Prostate gland (tissue), 2 donors: Measurements from ENCODE around the gene SLC38A1. TPM values are rescaled to one million over a fixed set of nuclear protein-coding genes. Genes with fewer than 3 reads are reported as not detected.
"Not testable (repeated sequence)": the region's sequence is repeated elsewhere in the genome, so short reads cannot be mapped to it uniquely, and the experiment has no call there.

ENCODE experiments used
- DNase-seq: peaks from one replicate; pipeline ENCODE4 v3.0.0-alpha.2; 2019; ENCODE audit warnings: low spot score
- H3K27ac ChIP-seq, 2 donors: fragments of 200-600 bp; sonication (generic); 2 replicates each; pipeline ENCODE4 v1.5.1; 2017 to 2019
- H3K27me3 ChIP-seq: fragments of 200-600 bp; sonication (generic); replicated peaks from 2 replicates; pipeline ENCODE4 v1.5.1; 2019; ENCODE audit not compliant: insufficient read depth
- H3K36me3 ChIP-seq, 2 donors: fragments of 200-600 bp; sonication (generic); 1 replicate in 1 of 2; 2 replicates in 1 of 2; pipeline versions ENCODE4 v1.5.1 to v1.8.1; 2017 to 2019
- H3K4me1 ChIP-seq: fragments of 200-600 bp; sonication (generic); replicated peaks from 2 replicates; pipeline ENCODE4 v1.5.1; 2019
- H3K4me3 ChIP-seq, 2 donors: fragments of 200-600 bp; sonication (generic); 2 replicates each; pipeline ENCODE4 v1.5.1; 2017 to 2019
- H3K9me3 ChIP-seq: fragments of 200-600 bp; sonication (generic); 2 replicates; pipeline ENCODE4 v1.5.1; 2017
- POLR2A ChIP-seq: fragments of 450-650 bp; IDR thresholded peaks from one replicate; pipeline ENCODE4 v1.6.1; 2016; ENCODE audit warnings: antibody characterized with exemption, mild to moderate bottlenecking
- POLR2AphosphoS5 ChIP-seq: sonication (generic); formaldehyde crosslinking; IDR thresholded peaks from one replicate; pipeline ENCODE4 v1.6.1; 2017; ENCODE audit warnings: antibody characterized with exemption
- WGBS: methylation state at CpG from one replicate; pipeline ENCODE4 v1.1.5; 2018; 5-methylcytosine and 5-hydroxymethylcytosine counted together
- intact Hi-C: fragments of 100-400 bp; cut with DNase I; formaldehyde crosslinking; loops from one replicate; pipeline ENCODE4 v1.14.2; 2022
- total RNA-seq, 2 donors: library from RNA; depleted of rRNA; stranded (reverse); fragments of >200 nt; gene quantifications; one replicate each; pipeline ENCODE4 v1.1.0, GENCODE V29; 2016
- TF ChIP-seq, protein P1 (sequence below), 4 experiments: fragments of 200-600 bp in 2 of 4; fragments of 450-650 bp in 2 of 4; sonication (generic) in 2 of 4; IDR thresholded peaks; 1 replicate in 3 of 4; 2 replicates in 1 of 4; pipeline ENCODE4 v1.5.1; 2016 to 2019; ENCODE audit warnings: antibody characterized with exemption in 4 of 4, mild to moderate bottlenecking in 2 of 4, moderate library complexity in 2 of 4

Gene SLC38A1
- total RNA-seq, 2 donors from 2014 or later, result 24.1 to 45.1 TPM

DNA sequence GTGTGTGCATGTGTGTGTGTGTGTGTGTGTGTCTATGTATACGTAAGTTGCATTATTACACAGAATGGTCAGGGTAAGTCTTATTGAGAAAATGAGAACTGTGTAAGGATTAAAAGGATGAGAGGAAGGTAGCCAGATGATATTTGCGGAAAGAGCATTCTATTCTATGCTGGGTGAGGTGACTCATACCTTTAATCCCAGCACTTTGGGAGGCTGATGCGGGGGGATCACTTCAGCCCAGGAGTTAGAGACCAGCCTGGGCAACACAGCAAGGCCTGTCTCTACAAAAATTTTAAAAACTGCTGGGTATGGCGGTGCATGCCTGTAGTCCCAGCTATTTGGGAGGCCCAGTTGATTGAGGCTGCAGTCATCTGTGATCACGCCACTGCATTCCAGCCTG is 103.7 kb downstream of the SLC38A1 start:
- no peak overlapping the region for H3K4me3 ChIP-seq
- H3K27ac ChIP-seq, result no peak overlapping the region
- DNase-seq, result no peak
- no peaks in the 10 kb centered on the region for H3K36me3 ChIP-seq
- intact Hi-C loops, result no loop called here
- no peaks in the 10 kb centered on the region for H3K27me3 ChIP-seq
- no peaks in the 10 kb centered on the region for H3K4me1 ChIP-seq
- TF ChIP-seq POLR2A (no peak), POLR2AphosphoS5 (no peak)
- TF ChIP-seq, protein P1, sequence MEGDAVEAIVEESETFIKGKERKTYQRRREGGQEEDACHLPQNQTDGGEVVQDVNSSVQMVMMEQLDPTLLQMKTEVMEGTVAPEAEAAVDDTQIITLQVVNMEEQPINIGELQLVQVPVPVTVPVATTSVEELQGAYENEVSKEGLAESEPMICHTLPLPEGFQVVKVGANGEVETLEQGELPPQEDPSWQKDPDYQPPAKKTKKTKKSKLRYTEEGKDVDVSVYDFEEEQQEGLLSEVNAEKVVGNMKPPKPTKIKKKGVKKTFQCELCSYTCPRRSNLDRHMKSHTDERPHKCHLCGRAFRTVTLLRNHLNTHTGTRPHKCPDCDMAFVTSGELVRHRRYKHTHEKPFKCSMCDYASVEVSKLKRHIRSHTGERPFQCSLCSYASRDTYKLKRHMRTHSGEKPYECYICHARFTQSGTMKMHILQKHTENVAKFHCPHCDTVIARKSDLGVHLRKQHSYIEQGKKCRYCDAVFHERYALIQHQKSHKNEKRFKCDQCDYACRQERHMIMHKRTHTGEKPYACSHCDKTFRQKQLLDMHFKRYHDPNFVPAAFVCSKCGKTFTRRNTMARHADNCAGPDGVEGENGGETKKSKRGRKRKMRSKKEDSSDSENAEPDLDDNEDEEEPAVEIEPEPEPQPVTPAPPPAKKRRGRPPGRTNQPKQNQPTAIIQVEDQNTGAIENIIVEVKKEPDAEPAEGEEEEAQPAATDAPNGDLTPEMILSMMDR (IDR thresholded peaks at IDR 0.05), result no peak
- WGBS, result 92% methylated on average over 5 of the region's 5 CpGs
- H3K9me3 ChIP-seq, result no peaks in the 10 kb centered on the region

DNA sequence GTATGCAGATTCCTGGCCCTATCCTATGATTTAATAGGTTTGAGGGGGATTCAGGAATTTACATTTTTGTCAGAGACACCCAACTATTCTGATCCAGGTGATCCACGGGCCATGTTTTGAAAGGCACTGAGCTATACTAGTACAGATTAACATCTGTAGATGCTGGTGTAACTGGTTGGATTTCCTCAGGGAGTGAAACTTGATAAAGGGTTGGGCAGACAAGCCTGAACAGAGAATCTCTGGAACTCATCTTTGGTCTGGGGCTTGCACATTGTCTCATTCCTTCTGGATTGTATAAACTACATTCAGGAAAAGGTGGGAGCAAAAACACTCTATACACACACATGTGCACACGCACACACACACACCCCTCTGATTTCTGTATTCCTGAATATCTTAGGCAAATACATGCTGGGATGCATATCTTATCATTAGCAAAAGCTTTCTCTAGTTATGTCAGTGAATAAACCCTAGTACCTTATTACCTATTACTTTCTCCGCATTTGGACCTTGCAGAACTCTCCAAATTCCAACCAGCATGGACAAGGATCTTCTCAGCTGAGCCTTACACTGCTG is 104.6 kb downstream of the SLC38A1 start:
- no peaks in the 10 kb centered on the region for H3K9me3 ChIP-seq
- WGBS, result 38% methylated on average over 3 of the region's 3 CpGs
- H3K4me1 ChIP-seq, result no peaks in the 10 kb centered on the region
- no peak for DNase-seq
- H3K27ac ChIP-seq, result no peak overlapping the region
- TF ChIP-seq POLR2AphosphoS5, result no peak
- no peak for TF ChIP-seq POLR2A
- TF ChIP-seq, protein P1 (IDR thresholded peaks at IDR 0.05), result no peak
- H3K27me3 ChIP-seq, result no peaks in the 10 kb centered on the region
- no peaks in the 10 kb centered on the region for H3K36me3 ChIP-seq
- intact Hi-C loops, result no loop called here
- no peak overlapping the region for H3K4me3 ChIP-seq

DNA sequence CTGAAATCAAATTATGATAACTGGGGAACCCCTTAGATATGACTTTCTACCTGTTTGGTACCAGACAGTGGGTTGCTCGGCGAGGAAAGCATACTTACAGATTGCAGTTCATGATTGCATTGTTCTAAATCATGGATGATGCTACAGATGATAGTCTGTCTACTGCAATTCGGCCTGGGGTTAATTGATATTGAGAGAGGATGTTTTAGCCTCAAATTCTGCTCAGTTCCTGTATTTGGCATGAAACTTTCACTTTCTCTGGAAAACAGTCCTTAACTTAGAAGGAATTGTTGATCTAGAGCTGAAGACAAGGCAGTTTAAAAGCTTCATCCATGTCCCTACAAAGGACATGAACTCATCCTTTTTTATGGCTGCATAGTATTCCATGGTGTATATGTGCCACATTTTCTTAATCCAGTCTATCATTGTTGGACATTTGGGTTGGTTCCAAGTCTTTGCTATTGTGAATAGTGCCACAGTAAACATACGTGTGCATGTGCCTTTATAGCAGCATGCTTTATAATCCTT is 106.2 kb downstream of the SLC38A1 start:
- H3K36me3 ChIP-seq, H3K27me3 ChIP-seq, intact Hi-C loops, H3K27ac ChIP-seq, H3K9me3 ChIP-seq, H3K4me3 ChIP-seq, H3K4me1 ChIP-seq, DNase-seq: not testable (repeated sequence)
- 99% methylated on average over 3 of the region's 4 CpGs for WGBS

DNA sequence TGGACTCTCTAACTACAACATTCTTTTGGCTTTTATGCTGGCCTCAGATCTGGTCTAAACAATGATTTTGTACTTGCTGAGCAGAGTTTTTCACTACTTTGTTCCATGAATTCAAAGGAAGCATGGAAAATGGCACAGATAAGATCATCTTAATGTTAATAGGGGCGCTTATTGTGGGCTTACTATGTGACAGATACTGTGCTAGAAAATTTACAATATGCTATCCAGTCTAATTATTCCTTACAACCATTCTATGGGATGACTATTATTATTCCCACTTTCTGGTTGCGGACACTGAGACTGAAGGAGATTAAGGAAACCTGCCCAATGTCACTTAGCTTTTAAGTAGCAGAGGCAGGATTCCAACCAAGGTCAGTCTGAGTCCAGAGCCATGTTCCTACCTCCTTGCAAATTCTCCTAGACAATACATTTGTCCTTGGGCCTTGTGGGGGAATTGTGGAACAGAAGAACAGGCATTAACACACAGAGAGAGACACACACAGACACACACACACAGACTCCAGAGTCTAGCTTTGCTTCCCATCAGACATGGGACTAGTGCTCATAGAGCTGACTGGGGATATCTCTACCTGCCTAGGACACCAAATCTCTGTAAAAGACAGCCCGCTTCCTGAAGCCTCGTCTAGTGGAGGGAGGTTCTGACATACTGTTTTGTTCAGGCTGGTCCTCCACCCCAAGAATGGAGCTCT is 107.7 kb downstream of the SLC38A1 start:
- intact Hi-C loops, result no loop called here
- no peaks in the 10 kb centered on the region for H3K27me3 ChIP-seq
- TF ChIP-seq POLR2AphosphoS5 (no peak), POLR2A (no peak)
- TF ChIP-seq, protein P1 (IDR thresholded peaks at IDR 0.05), result no peak
- no peak for DNase-seq
- no peaks in the 10 kb centered on the region for H3K4me1 ChIP-seq
- WGBS, result 67% methylated on average over 4 of the region's 4 CpGs
- no peaks in the 10 kb centered on the region for H3K36me3 ChIP-seq
- H3K4me3 ChIP-seq, result no peak overlapping the region
- H3K27ac ChIP-seq, result peak overlapping the region; percentile 37 to 39
- H3K9me3 ChIP-seq, result no peaks in the 10 kb centered on the region

DNA sequence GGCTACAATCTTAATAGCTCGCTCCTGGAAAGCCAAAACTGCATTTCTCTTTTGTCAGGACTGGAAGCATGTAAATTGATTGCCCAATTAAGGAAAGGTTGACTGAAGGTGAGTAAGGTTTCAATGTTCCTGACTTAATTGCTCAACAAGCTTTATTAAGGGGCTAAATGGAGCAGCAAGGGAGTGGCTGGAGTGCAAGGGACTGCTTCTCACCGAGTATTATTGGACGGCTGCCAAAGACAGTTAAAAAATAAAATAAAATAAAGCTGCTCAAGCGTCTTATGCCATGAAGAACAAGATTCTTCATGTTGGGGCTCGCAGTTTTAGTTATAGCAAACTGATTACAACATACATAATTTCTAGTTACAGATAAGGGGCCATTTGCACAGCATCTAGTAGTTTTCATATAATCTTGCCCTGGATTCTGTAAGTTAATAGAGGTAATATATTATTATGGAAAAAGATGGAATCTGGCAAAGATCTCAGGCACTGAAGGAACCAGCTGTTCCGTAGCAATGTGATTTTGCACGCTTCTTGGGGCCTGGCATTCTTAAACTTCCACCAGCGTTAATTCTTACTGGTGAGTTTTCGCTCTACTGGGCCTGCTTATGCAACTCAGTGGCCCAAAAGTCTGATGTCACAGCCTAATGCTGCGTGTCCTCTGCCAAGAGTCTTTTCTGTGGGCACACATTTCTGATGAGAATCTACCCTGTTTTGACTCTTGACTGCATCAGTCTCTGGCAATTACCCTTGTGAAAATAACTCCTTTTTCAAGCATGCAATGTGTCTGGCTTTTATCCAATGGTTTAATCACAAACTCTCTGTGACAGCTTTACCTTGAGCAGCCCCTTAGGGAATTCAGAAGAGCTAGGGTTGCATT is 108.5 kb downstream of the SLC38A1 start:
- H3K27ac ChIP-seq, result peak overlapping the region; percentile 37 to 39
- H3K36me3 ChIP-seq, result no peaks in the 10 kb centered on the region
- WGBS, result 19% methylated on average over 10 of the region's 10 CpGs
- H3K27me3 ChIP-seq, result no peaks in the 10 kb centered on the region
- no peak for TF ChIP-seq POLR2A
- TF ChIP-seq POLR2AphosphoS5, result peak; percentile 62
- DNase-seq, result peak; percentile 59
- H3K4me3 ChIP-seq, result no peak overlapping the region
- no peaks in the 10 kb centered on the region for H3K4me1 ChIP-seq
- no peaks in the 10 kb centered on the region for H3K9me3 ChIP-seq
- intact Hi-C loops, result no loop called here
